ENCODE results near the gene PIH1D2.
A peak's percentile ranks its signal among the peaks of the same experiment; 100 is the strongest.
"Not testable (repeated sequence)": the region's sequence is repeated elsewhere in the genome, so short reads cannot be mapped to it uniquely, and the experiment has no call there.

The PIH1D2 gene, protein sequence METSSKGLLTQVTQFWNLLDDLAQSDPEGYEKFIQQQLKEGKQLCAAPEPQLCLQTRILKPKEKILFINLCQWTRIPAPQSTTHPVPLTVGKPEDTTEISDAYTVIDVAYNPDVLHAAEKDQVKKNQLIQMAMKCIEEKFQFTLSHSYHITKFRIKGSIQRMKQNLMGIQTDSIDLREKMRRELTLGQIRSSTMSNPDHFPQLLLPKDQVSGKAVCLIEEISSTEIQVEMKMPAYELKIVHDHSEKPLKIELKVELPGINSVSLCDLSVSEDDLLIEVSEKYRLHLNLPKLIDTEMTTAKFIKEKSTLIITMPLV

GRCh38 chr11:112073941-112074811 lies at the start of gene PIH1D2, which contains the start of gene NKAPD1:
TSS of gene PIH1D2 (minus strand) at chr11:112074017. CDS start at chr11:112073174, 843 bp downstream.
TSS of gene NKAPD1 (plus strand) at chr11:112074299. CDS start at chr11:112075575, 1,276 bp downstream.
- peak; percentile 53 for DNase-seq

DNA sequence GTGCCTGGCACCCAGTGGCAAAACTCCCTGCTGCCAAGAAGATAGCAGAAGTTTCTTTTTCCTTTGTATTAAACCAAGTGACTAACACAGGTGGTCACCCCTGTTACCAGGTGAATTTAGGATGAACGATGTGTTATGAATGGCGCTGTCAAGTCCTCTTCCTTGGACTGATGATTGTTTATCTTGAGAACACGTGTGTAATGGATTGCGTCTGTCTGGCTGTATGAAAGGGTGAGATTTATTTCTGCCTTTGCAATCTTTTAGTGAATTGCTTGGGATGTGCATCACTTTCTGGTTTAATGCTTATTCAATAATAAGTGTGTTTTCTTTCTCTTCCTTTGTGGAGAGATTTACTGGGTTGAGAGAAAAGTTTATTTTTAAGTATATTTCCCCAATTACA lies 49.3 kb upstream of the PIH1D2 start:
- DNase-seq = no peak

DNA sequence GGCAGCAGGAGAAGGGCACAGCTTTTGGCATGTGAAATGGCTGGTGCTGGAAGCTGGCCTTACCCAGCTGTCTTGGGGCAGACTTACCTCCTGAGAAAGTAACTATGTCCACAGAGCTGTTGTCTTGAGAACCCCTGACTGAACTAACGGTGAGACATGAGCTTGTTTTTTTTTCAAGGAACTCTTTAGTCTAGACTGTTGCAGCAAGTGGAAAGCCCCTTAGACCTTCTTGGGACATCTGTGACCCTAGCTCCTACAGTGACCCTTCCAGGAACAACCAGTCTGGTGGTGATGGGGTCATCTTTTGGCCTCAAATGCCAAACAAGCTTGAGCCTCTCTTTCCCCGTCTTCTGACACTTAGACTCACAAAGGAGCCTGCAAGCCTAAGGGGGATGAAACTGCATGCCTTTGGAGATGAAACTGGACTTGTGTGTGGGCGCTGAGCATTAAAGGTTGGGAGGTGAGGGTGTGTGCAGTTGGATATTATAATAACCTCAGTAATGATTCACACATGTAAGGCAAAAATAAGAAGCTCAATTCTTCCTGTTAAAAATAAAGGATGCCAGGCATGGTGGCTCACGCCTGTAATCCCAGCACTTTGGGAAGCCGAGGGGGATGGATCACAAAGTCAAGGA lies 48.3 kb upstream of the PIH1D2 start:
- DNase-seq = no peak

DNA sequence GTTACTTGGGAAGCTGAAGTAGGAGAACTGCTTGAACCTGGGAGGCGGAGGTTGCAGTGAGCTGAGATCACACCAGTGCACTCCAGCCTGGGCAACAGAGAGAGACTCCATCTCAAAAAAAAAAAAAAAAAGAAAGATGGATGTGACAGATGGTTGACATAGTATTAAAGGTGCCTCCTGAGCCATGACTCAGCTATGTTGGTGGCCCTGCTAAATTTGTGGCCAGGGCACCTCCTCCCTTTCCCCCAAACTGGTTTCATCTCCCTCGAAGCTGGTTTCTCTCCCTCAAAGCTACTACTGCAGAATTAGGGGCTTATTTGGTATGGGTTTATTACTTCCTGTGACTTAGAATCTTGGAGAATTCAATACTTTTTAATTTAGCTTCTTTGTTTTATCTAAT lies 44.4 kb upstream of the PIH1D2 start:
- DNase-seq = no peak

DNA sequence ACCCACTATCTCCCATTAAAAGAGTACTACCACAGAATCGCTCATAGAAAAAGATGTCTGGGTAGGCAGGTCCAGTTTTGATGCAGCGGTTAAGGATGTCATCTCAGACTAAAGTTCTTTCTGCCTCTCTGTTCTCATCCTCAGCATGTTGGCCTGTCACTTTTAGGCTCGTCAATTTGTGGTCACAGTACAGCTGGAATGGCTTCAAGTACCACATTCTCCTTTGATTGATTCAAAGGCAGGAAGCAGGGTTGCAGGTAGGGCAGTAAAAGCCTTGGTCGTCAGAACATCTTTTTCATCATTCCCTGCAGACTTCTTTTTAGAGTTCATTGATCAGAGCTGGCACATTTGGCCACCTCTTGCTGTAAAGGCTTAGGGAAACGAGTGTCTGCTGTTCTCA lies 41.6 kb upstream of the PIH1D2 start:
- no peak for DNase-seq

DNA sequence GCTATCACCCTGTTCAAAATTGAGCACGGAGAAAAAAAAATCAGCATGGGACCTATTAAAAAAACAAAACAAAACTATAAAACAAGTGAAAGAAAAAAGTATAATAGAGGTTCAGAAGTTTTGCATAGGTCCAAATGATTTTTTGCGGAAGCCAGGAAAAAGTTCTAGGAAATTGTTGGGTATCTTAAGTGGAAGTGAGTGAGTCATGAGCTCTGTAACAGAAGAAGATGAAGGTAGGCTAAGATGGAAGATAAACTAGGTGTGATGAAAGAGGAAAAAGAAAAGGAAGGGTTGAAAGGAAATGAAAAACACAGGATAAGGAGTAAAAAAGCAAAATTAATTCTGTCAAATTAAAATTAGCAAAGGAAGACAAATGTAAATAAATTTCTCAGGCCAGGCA lies 40.6 kb upstream of the PIH1D2 start:
- DNase-seq = no peak

- peak; percentile 65 for DNase-seq
These were observed 40.0 kb upstream of the PIH1D2 start for GRCh38 chr11:112113539-112114457.

DNA sequence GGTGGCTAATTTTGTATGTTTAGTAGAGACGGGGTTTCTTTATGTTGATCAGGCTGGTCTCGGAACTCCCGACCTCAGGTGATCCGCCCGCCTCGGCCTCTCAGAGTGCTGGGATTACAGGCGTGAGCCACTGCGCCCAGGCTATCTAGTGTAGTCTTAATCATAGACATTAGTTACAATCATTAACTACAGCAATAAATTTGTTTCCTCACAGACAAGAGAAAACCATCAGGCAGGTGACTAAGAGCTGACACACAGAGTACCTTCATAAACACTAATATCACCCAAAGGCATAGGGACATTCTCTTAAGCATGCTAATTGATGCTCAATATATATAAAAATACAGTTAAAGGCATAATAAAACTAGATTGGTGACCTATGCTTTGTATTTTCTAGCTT lies 32.3 kb upstream of the PIH1D2 start:
- DNase-seq = no peak

- no peak for DNase-seq
These were observed 29.6 kb upstream of the PIH1D2 start for GRCh38 chr11:112103446-112103845.

GRCh38 chr11:112100462-112100861 lies 26.6 kb upstream of the PIH1D2 start:
- no peak for DNase-seq

GRCh38 chr11:112097734-112098528 lies 24.1 kb upstream of the PIH1D2 start:
- DNase-seq = no peak

- DNase-seq = no peak
These were observed 22.4 kb upstream of the PIH1D2 start for GRCh38 chr11:112096194-112096593.

DNA sequence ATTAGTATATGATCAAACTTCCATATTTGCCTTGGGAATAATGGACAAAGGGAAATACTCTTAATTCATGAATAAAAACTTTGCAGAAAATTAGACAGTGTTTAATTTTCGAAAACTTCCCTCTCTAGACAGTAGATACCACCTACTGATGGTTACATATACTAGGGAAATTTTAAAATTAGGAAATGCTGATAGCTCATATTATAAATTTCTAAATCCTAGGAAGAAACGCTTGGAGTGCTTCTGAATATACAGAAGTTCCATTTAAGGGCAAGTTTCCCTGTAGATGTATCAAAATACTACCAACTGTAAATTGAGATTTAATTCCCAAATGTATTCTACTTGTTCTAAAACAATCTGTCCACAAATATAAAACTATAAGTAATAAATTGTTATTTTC lies 21.5 kb upstream of the PIH1D2 start:
- not testable (repeated sequence) for DNase-seq

GRCh38 chr11:112087212-112087611 lies 13.4 kb upstream of the PIH1D2 start:
- no peak for DNase-seq

- peak; percentile 94 for DNase-seq
These were observed 12.8 kb upstream of the PIH1D2 start, which contains the start of the genes SDHD and TIMM8B for GRCh38 chr11:112086422-112087191. TSS of gene SDHD (plus strand) at chr11:112086873. CDS start at chr11:112086908, 35 bp downstream. TSS of gene TIMM8B (minus strand) at chr11:112086756. CDS start at chr11:112086723, 33 bp downstream.

DNA sequence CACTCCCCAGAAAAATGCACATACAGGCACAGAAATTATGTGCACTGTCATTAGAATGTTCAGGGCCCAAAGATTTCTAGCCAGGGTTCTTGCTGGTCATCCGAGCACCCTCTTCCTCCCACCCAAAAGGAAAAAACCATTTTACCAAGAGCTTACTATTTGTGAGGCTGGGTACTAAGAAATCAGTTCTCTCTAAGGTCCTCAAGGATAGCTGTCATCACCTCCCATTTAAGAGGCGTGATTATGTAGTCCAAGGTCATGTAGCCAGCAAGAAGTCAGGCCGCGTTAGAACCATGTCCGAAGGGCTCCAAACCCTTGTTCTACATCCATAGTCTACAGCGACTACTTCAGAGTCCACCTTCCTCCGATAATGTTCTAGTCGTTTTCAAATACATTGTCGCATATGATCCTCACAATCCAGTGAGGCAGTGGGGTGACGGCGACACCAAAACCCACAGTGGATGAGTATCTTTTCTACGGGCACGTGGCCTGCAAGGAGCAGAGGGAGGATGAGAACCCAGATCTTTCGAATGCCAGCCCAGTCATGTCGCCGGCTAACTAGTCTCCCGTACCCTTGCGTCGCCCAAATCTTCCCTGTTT lies 12.1 kb upstream of the PIH1D2 start:
- no peak for DNase-seq

DNA sequence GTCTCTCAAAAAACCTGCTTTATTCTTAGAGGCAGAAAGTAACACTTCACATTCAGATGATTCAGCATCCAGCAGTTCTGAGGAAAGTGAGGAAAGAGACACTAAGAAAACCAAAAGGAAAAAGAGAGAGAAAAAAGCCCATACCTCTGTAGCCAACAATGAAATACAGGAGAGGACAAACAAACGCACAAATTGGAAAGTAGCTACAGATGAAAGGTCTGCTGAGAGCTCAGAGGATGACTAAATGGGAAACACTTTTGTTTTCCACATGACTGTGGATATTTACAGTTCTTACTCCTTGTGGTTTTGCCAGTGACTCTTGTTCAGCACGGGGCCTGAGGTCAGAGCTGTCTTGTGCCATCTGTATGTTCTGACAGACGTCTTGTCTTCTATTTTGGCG lies 8.9 kb upstream of the PIH1D2 start:
- no peak for DNase-seq

- no peak for DNase-seq
These were observed 10.9 kb downstream of the PIH1D2 start for GRCh38 chr11:112062923-112063322.

- no peak for DNase-seq
These were observed 15.7 kb downstream of the PIH1D2 start for GRCh38 chr11:112058103-112058502.

DNA sequence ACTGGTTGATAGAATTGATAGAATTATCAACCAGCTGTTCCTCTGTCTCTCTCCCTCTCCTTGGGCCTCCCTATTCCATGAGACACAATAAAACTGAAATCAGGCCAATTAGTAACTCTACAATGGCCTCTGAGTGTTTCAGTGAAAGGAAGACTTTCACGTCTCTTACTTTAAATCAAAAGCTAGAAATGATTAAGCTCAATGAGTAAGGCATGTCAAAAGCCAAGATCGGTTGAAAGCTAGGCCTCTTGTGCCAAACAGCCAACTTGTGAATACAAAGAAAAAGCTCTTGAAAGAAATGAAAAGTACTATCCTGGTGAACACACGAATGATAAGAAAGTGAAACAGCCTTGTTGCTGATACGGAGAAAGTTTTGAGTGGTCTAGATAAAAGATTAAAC lies 16.6 kb downstream of the PIH1D2 start:
- DNase-seq = no peak

Measured in DMS153 (cell line).